ENCODE results near the gene SYT7.

The SYT7 gene

DNA sequence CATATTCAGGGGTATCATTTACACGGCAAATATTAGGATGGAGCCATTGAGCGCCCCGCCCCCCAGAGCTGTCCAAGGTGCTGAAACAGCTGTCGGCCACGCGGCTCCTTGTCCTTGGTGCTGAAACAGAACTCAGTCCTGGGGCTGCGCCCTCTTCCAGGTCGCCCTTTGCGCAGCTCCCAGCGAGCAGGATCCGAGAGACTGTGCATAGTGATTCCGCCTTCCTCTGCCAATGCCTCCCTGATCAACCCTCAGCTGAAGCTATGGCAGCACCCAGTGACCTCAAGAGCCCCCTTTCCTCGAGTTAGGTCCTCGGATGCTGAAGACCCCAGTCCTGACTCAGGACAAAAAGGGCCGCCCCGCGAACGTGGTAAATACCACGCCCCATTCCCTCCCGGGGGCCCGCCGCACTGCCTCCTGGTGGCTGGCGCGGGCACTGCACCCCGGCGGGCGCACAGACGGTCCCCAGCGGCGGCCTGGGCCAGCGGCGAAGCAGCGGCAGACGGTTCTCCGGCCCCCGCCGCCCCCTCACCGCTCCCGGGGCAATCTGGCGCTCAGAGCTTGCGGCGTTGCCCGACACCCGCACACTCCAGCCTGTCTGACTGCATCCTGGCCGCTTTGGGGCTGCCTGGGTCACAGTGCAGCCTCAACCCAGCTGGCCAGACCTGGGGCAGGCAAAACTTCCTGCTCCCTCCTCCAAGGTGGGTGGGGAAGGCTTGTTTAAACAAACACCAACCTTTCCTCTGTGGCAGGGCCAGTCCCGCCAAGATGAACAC lies 13.4 kb downstream of the SYT7 start:
- H3K9me3 ChIP-seq (ENCODE audit: insufficient read depth, low read depth, low read length): no peaks in the 10 kb centered on the region
- under 1% methylated on average over 46 of the region's 46 CpGs for WGBS
- no peaks in the 10 kb centered on the region for H3K36me3 ChIP-seq (ENCODE audit: insufficient read depth, low read length)
- no peak overlapping the region for H3K9ac ChIP-seq (ENCODE audit: low read depth, low read length)
- H3K27me3 ChIP-seq (ENCODE audit: insufficient read depth, low read length): peaks cover 16% of the 10 kb centered on the region
- H3K4me1 ChIP-seq (ENCODE audit: insufficient read depth, low read length): peaks cover 4% of the 10 kb centered on the region
- H3K4me3 ChIP-seq (ENCODE audit: low read length): peak overlapping the region; percentile 53
- H3K27ac ChIP-seq (ENCODE audit: low read depth, low read length): no peak overlapping the region

DNA sequence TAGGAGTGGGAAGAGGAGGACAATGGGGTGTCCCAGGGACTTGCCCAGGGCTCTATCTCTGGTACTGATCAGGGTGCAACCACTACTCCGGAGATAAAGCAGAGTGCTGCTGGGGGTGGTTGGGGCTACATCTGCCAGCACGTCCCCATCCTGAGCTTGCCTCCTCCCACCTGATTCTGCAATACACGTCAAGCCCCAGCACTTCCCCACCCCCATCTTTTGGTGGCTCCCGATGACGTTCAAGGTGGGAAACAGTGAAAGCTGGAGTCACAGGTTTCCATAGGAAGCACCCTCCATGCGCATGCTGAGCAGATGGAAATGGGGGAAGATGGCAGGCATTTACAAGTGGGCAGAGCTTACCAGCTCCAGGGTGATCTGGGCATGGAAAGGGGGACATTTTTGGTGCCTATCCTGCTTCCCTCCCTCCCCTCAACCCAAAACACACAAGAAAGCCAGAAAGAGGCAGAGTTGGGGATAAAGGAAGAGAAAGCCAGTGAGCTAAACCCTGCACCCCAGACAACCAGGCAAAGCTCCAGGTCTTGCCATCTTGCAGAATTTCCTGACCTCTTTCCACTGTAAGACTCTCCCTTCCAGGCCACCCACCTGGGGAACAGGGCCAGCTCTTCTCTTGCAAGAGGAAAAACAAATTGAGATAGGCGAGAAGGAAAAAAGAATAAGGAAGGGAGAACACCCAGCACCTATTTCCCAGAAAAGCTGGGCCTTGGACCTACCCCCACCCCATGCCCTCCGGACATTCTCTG lies 15.8 kb downstream of the SYT7 start:
- no peaks in the 10 kb centered on the region for H3K36me3 ChIP-seq (ENCODE audit: insufficient read depth, low read length)
- 58% methylated on average over 7 of the region's 8 CpGs for WGBS
- no peaks in the 10 kb centered on the region for H3K9me3 ChIP-seq (ENCODE audit: insufficient read depth, low read depth, low read length)
- H3K27me3 ChIP-seq (ENCODE audit: insufficient read depth, low read length): peaks cover 16% of the 10 kb centered on the region
- H3K27ac ChIP-seq (ENCODE audit: low read depth, low read length): no peak overlapping the region
- H3K9ac ChIP-seq (ENCODE audit: low read depth, low read length): no peak overlapping the region
- H3K4me3 ChIP-seq (ENCODE audit: low read length): no peak overlapping the region
- H3K4me1 ChIP-seq (ENCODE audit: insufficient read depth, low read length): peaks cover 4% of the 10 kb centered on the region

DNA sequence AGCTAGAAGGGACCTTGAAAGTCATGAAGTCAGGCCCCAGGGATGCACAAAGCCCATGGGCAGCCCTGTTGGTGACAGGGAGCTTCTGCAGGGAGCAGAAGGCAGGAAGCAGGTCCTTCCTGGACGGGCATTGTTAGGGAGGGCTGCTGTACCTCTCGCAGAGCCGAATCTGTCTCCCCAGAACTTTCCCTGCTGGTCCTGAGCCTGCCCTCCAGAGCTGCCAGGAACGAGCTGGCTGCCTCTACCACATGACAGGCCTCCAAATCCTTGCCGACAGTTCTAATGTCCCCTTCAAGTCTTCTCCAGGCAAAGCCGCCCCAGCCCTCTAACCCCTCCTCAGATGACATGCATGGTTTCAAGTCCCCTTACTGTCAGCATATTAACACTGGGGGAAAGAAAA lies 20.1 kb downstream of the SYT7 start:
- Histone ChIP-seq H3K9ac (ENCODE audit: low read depth, low read length) (no peak overlapping the region), H3K9me3 (ENCODE audit: insufficient read depth, low read depth, low read length) (no peaks in the 10 kb centered on the region), H3K4me1 (ENCODE audit: insufficient read depth, low read length) (0 out of 2 replicates have a peak, but pooled peaks cover 5% of the 10 kb centered on the region), H3K4me3 (ENCODE audit: low read length) (no peak overlapping the region), H3K36me3 (ENCODE audit: insufficient read depth, low read length) (no peaks in the 10 kb centered on the region), H3K27me3 (ENCODE audit: insufficient read depth, low read length) (peaks cover 6% of the 10 kb centered on the region), H3K27ac (ENCODE audit: low read depth, low read length) (no peak overlapping the region)
- WGBS: 79% methylated on average over 6 of the region's 6 CpGs

DNA sequence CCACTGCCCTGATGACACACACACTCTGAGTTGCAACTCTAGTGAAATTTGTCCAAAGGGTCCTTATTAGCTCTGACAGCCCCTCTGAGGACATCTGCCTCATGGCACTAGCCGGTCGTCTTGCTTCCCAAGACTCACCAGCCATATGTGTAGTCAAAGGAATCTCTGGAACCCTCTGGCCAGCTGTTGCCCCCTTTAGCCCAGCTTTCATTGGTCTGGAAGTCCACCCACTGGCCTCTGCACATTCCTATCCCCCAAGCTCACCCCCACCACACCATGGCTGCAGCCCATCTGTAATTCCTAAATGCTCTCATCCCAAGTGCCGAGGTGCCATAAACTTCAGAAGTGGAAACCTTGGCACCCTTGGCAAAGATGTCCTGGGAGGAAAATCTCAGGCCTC lies 24.3 kb downstream of the SYT7 start:
- H3K9ac ChIP-seq (ENCODE audit: low read depth, low read length): no peak overlapping the region
- 0 out of 2 replicates have a peak, but pooled peaks cover 15% of the 10 kb centered on the region for H3K4me1 ChIP-seq (ENCODE audit: insufficient read depth, low read length)
- H3K27me3 ChIP-seq (ENCODE audit: insufficient read depth, low read length): peaks cover 25% of the 10 kb centered on the region
- H3K9me3 ChIP-seq (ENCODE audit: insufficient read depth, low read depth, low read length): no peaks in the 10 kb centered on the region
- no peak overlapping the region for H3K27ac ChIP-seq (ENCODE audit: low read depth, low read length)
- no peaks in the 10 kb centered on the region for H3K36me3 ChIP-seq (ENCODE audit: insufficient read depth, low read length)
- no peak overlapping the region for H3K4me3 ChIP-seq (ENCODE audit: low read length)
- 88% methylated on average over 3 of the region's 3 CpGs for WGBS

GRCh38 chr11:61555978-61556377 lies 24.9 kb downstream of the SYT7 start:
- Histone ChIP-seq H3K4me1 (ENCODE audit: insufficient read depth, low read length) (0 out of 2 replicates have a peak, but pooled peaks cover 15% of the 10 kb centered on the region), H3K9me3 (ENCODE audit: insufficient read depth, low read depth, low read length) (no peaks in the 10 kb centered on the region), H3K36me3 (ENCODE audit: insufficient read depth, low read length) (no peaks in the 10 kb centered on the region), H3K27me3 (ENCODE audit: insufficient read depth, low read length) (peaks cover 25% of the 10 kb centered on the region), H3K4me3 (ENCODE audit: low read length) (peak overlapping the region; percentile 50; the same call in 1 of the 2 replicates), H3K9ac (ENCODE audit: low read depth, low read length) (no peak overlapping the region), H3K27ac (ENCODE audit: low read depth, low read length) (no peak overlapping the region)
- 68% methylated on average over 10 of the region's 10 CpGs for WGBS

- H3K27me3 ChIP-seq (ENCODE audit: insufficient read depth, low read length): peaks cover 25% of the 10 kb centered on the region
- no peak overlapping the region for H3K9ac ChIP-seq (ENCODE audit: low read depth, low read length)
- H3K9me3 ChIP-seq (ENCODE audit: insufficient read depth, low read depth, low read length): no peaks in the 10 kb centered on the region
- peak overlapping the region; percentile 50 for H3K4me3 ChIP-seq (ENCODE audit: low read length)
- no peaks in the 10 kb centered on the region for H3K36me3 ChIP-seq (ENCODE audit: insufficient read depth, low read length)
- WGBS: 6% methylated on average over 49 of the region's 57 CpGs
- no peak overlapping the region for H3K27ac ChIP-seq (ENCODE audit: low read depth, low read length)
- H3K4me1 ChIP-seq (ENCODE audit: insufficient read depth, low read length): 0 out of 2 replicates have a peak, but pooled peaks cover 15% of the 10 kb centered on the region
Observed at GRCh38 chr11:61555051-61555969, 25.6 kb downstream of the SYT7 start.

GRCh38 chr11:61554172-61554988 lies 26.5 kb downstream of the SYT7 start:
- Histone ChIP-seq H3K9me3 (ENCODE audit: insufficient read depth, low read depth, low read length) (no peaks in the 10 kb centered on the region), H3K4me1 (ENCODE audit: insufficient read depth, low read length) (0 out of 2 replicates have a peak, but pooled peaks cover 15% of the 10 kb centered on the region), H3K27ac (ENCODE audit: low read depth, low read length) (no peak overlapping the region), H3K36me3 (ENCODE audit: insufficient read depth, low read length) (no peaks in the 10 kb centered on the region), H3K9ac (ENCODE audit: low read depth, low read length) (no peak overlapping the region), H3K4me3 (ENCODE audit: low read length) (no peak overlapping the region; the same call in 1 of the 2 replicates), H3K27me3 (ENCODE audit: insufficient read depth, low read length) (peaks cover 25% of the 10 kb centered on the region)
- WGBS: 65% methylated on average over 13 of the region's 13 CpGs

GRCh38 chr11:61553373-61554171 lies 27.3 kb downstream of the SYT7 start:
- H3K4me3 ChIP-seq (ENCODE audit: low read length): no peak overlapping the region
- H3K9me3 ChIP-seq (ENCODE audit: insufficient read depth, low read depth, low read length): no peaks in the 10 kb centered on the region
- WGBS: 71% methylated on average over 15 of the region's 15 CpGs
- H3K27me3 ChIP-seq (ENCODE audit: insufficient read depth, low read length): peaks cover 25% of the 10 kb centered on the region
- H3K9ac ChIP-seq (ENCODE audit: low read depth, low read length): no peak overlapping the region
- no peak overlapping the region for H3K27ac ChIP-seq (ENCODE audit: low read depth, low read length)
- 0 out of 2 replicates have a peak, but pooled peaks cover 15% of the 10 kb centered on the region for H3K4me1 ChIP-seq (ENCODE audit: insufficient read depth, low read length)
- H3K36me3 ChIP-seq (ENCODE audit: insufficient read depth, low read length): no peaks in the 10 kb centered on the region

- H3K27ac ChIP-seq (ENCODE audit: low read depth, low read length): no peak overlapping the region
- H3K9me3 ChIP-seq (ENCODE audit: insufficient read depth, low read depth, low read length): no peaks in the 10 kb centered on the region
- H3K27me3 ChIP-seq (ENCODE audit: insufficient read depth, low read length): peaks cover 25% of the 10 kb centered on the region
- 86% methylated on average over 13 of the region's 13 CpGs for WGBS
- 0 out of 2 replicates have a peak, but pooled peaks cover 15% of the 10 kb centered on the region for H3K4me1 ChIP-seq (ENCODE audit: insufficient read depth, low read length)
- no peak overlapping the region for H3K9ac ChIP-seq (ENCODE audit: low read depth, low read length)
- H3K36me3 ChIP-seq (ENCODE audit: insufficient read depth, low read length): no peaks in the 10 kb centered on the region
- no peak overlapping the region for H3K4me3 ChIP-seq (ENCODE audit: low read length)
Observed at GRCh38 chr11:61552108-61552635, 28.7 kb downstream of the SYT7 start.
